CD4-positive, alpha-beta T cell treated with Interferon gamma for 1 hour (primary cell): ENCODE results near the gene TENT4B.
"Not testable (repeated sequence)": the region's sequence is repeated elsewhere in the genome, so short reads cannot be mapped to it uniquely, and the experiment has no call there.

Experiments
- DNase-seq: peaks from one replicate; pipeline ENCODE4 v3.0.0-alpha.2; 2020

Gene TENT4B

DNA sequence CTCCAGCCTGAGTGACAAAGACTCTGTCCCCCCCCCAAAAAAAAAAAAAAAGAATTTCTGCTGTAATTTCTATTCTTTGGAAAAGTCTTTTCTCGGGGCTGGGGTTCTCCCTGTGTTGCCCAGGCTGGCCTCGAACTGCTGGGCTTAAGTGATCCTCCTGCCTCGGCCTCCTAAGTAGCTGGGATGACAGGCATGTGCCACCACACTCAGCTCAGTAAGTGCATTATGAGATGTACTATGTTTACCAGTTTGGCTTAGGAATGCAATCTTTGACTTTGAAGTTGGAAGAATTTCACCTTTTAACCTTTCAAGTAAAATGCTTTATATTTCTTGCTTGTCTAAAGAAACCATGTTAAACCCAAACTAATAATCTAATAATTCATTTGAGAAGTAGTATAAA lies 85.2 kb downstream of the TENT4B start:
- no peak for DNase-seq

DNA sequence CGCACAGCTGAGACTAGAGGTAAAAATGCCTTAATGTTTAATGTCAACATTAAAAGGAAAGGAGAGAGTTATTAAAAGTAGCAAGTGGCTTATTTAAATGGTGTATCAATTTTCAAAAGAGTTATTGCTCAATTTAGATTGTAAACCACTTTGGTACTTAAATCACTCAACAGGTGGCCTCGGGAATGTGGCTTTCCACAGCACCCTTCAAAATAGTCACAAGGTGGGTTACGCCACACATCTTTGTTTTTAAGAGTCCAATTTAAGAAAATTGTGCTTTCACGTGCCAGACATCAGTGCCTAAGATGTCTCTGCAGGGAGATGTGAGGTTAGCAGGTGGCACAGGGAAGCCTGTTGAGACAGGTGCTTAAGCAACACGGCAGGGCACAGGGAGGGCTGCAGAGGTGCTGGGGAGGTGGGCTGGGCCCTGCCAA lies 85.8 kb downstream of the TENT4B start:
- DNase-seq, result no peak

DNA sequence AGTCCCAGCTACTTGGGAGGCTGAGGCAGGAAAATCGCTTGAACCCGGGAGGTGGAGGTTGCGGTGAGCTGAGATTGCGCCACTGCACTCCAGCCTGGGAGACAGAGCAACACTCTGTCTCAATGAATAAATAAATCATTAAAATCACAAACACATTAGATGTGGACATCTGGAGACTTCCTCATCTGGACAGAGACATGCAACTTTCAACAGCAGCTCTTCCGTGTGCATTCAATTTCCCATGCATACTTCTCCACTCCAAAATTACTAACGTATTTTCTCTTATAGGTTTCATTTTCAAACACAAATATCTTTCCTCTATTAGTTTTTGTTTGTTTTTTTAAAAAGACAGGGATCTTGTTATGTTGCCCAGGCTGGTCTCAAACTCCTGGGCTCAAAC lies 89.9 kb downstream of the TENT4B start:
- DNase-seq, result not testable (repeated sequence)

DNA sequence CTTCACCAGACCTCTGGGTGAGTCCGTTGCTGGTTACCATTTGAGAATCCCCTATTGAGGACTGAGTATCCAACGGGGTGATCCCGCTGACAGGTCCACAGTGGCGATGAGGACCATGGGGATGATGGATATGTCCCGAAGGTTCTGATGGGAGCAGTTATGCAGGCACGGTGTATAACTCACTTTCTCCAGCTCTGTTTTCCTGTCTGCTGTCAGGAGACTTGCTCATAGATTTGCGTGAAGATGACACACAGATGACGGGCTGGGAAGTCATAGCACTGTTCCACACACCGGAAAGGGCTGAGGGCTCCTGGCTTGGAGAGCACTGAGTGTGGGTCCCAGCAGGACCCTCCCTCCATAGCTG lies 91.0 kb downstream of the TENT4B start:
- no peak for DNase-seq

GRCh38 chr16:50244504-50245416 lies 91.7 kb downstream of the TENT4B start:
- DNase-seq, result no peak

DNA sequence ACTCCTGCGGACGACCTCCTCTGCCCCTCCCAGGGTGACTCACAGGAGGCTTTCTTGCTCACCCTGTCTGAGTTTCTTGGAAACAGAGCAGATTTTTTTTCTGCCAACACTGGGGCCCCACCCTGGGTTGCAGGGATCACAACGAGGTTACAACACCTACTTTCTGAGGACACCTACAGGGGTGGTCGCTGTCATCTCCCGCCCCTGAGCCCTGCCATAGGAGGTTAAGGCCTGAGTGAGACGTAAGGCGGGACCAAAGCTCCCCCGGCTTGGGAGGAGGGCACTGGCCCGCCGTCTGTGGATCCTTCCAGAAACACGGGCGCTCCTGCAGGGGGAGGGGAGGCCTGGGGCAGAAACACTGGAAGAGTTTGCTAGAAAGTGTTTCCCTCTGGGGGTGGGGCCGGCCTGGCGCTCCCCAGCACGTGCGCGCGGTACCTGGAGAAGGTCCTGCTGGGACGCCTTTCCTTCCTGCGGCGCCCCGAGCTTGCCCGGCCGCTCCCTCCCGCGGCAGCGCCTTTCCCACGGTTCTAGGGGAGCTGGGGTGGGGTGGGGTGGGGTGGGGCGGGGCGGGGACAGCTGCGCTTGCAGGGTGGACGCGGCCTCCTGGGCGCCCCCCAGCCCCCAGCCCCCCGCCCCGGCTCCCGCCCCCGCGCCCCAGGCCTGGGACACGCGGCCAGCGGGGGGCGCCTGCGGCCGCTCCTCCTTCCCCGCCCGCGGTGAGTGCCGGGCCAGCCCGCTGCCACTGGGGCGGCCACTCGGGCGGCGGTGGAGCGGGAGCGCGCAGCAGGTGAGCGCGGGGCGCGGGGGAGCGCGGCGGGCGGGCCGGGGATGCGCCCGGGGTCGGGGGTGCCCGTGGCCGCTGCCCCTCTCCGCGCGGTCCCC lies 92.6 kb downstream of the TENT4B start:
- peak; percentile 35 for DNase-seq

DNA sequence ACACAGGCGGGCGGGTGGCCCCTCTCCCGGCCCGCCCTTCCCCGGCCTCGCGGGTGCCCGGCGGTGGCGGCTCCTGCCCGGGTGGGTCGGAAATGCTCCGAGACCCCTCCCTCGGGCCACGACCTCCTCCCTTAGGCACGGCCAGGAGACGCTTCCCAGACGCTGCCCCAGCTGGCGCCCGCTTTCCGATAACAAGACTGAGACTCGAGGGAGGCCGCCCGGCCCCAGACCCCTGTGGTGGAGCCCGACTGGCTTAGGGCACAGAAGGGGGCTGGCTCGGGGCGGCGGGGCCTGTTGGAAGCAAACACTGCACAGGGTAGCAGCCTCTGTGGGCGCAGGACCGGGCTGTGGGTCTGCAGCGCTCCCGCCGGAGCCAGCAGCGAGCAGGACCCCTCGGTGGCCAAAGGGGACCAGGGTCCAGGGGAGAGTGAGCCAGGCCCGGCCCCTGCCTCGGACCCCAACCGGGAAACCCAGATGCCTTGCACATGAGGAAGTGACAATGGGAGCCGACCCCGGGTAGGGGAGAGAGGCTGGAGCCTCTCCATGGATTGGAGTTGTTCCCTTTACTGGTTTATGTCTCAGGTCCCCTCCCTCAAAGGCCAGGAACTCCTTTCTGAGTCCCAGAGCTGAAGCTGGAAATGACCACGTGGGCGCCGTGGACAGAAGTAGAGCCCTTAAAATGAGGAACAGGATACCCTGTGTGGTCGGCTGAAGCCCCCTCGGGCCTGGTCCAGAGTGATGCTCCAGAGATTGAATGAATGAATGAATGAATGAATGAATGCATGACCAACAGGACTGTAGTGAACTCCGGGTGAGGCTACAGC lies 93.4 kb downstream of the TENT4B start:
- DNase-seq, result no peak

DNA sequence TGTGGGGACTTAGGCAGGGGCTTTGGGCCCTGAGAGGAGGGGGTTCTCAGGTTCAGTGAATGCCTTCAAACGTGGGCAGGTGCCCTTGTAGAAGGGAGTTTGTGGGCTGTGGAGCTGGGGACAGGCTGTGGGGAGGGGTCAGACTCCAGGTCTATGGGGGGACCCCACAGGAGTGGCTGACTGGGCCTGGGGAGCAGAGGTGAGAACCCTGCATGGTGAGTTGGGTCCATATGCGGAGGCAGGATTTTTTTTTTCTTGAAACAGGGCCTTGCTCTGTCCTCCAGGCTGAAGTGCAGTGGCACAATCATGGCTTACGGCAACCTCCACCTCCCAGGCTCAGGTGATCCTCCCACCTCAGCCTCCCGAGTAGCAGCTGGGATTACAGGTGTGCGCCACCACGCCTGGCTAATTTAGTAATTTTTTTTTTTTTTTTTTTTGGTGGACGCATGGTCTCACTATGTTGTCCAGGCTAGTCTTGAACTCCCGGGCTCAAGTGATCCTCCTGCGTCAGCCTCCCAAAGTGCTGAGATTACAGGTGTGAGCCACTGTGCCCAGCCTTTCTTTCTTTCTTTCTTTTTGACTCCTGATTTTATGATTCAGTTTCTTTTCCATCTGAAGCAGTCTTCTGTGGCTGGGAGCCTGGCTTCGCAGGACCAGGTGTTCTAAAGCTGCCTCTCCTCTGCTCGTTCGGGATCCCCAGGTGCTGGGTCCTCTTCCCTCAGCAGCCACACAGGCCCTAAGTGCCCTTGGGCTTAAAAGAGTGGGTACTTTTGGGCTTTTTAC lies 94.2 kb downstream of the TENT4B start:
- no peak for DNase-seq

GRCh38 chr16:50247906-50248608 lies 95.0 kb downstream of the TENT4B start:
- DNase-seq, result no peak

GRCh38 chr16:50248845-50249244 lies 95.7 kb downstream of the TENT4B start:
- DNase-seq, result no peak

- DNase-seq, result no peak
Observed at GRCh38 chr16:50251375-50252081, 98.4 kb downstream of the TENT4B start.

- DNase-seq, result no peak
Observed at GRCh38 chr16:50252082-50252611, 99.0 kb downstream of the TENT4B start.

GRCh38 chr16:50252874-50253513 lies 99.9 kb downstream of the TENT4B start:
- DNase-seq, result no peak

DNA sequence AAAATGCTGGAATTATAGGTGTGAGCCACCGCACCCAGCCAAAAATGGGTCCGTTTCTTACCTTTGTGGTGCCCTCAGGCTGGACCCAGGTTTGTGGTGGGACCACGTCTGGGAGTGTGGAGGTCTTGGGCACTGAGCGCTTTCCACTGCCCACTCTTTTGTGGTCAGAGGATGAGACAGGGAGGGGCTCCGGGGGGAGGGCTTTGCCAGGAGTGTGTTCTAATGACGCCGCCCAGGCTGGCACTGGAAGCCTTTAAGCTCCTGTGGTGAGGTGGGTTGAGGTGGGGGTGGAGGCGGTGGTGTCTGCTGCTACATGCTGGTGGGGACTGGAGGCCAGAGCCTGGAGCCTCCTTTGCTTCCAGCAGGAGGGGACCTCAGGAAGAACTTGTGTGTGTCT lies 100.4 kb downstream of the TENT4B start:
- no peak for DNase-seq

DNA sequence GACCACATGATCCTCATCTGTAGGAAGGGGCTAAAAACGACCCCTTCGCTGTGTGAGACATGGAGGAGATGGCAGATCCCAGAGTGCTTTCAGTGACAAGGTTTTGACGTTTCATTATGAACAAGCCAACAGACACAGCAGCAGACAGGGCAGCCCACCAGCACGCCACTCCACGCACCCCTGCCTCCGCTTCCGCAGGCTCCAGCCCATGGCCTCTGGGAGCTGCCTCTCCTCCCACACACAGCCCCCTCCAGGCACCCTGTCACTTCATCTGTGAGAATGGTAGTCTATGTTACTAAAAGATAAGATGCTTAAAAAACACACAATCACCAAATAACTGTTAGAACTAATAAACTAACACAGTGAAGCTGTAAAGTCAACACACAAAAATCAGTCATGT lies 101.0 kb downstream of the TENT4B start:
- no peak for DNase-seq

- no peak for DNase-seq
Observed at GRCh38 chr16:50255538-50255937, 102.4 kb downstream of the TENT4B start.

DNA sequence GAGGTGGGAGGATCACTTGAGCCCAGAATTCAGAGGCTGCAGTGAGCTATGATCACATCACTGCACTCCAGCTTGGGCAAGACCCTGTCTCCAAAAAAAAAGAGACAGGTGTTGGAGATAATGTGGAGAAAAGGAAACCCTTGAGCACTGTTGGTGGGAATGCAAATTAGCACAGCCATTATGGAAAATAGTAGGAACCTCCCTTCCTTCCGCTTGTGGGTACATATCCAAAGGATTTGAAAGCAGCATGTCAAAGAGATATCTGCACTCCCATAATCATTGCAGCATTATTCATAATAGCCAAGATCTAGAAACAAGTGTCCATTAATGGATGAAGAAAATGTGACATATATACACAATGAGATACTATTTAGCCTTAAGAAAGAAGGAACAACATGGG lies 103.5 kb downstream of the TENT4B start:
- no peak for DNase-seq

GRCh38 chr16:50257876-50258275 lies 104.8 kb downstream of the TENT4B start:
- no peak for DNase-seq

- no peak for DNase-seq
Observed at GRCh38 chr16:50259334-50260205, 106.5 kb downstream of the TENT4B start.
